GM12878 (cell line): Measurements from ENCODE around the gene PRKCB. TPM values are rescaled to one million over a fixed set of nuclear protein-coding genes. Genes with fewer than 3 reads are reported as not detected.

ENCODE experiments used
- ATAC-seq: fragments of 200-7000 bp; cut with Tn5 transposase; 3 replicates; pipeline ENCODE4 v1.9.1; 2020; ENCODE audit warnings: mild to moderate bottlenecking, moderate library complexity
- BruUV-seq: library from RNA; stranded (reverse); fragments of 400-500 nt; replicated peaks from 2 replicates; lab custom pipeline; 2021; lab: Mats Ljungman, UMichigan
- CTCF ChIA-PET: fragments of 300-600 bp; sonication (Branson Sonifier 250); formaldehyde crosslinking; extraction: SDS; loops from one replicate; lab custom pipeline; 2021; ENCODE audit warnings: inconsistent platforms; lab: Yijun Ruan, JAX
- POLR2A ChIA-PET: fragments of 350-600 bp; formaldehyde crosslinking; extraction: SDS; loops from one replicate; lab custom pipeline; 2021; ENCODE audit warnings: inconsistent platforms; lab: Charles Lee
- RAD21 ChIA-PET: fragments of 300-600 bp; sonication (Branson Sonifier 250); formaldehyde crosslinking; loops from one replicate; lab custom pipeline; 2023; ENCODE audit warnings: antibody characterized with exemption; ENCODE audit not compliant: unreplicated experiment; lab: Charles Lee
- SMC1A ChIA-PET: fragments of 300-600 bp; sonication (Branson Sonifier 250); formaldehyde crosslinking; loops from one replicate; lab custom pipeline; 2023; ENCODE audit not compliant: unreplicated experiment, uncharacterized antibody; lab: Charles Lee
- DNase-seq: peaks from one replicate; pipeline ENCODE4 v3.0.0-alpha.2; 2011; ENCODE audit warnings: low read depth, low spot score
- FAIRE-seq: peaks from 3 replicates; lab custom pipeline; 2011; peaks lifted over from hg19 to GRCh38; lab: Jason Lieb, UNC
- H2AFZ ChIP-seq: 2 replicates; pipeline ENCODE4 v1.6.0; 2011; ENCODE audit warnings: low read depth, low read length, control low read depth; ENCODE audit not compliant: control insufficient read depth
- H3K27ac ChIP-seq: 2 replicates; pipeline ENCODE4 v1.5.1; 2011; ENCODE audit warnings: control low read depth; ENCODE audit not compliant: control insufficient read depth, insufficient read depth
- H3K27me3 ChIP-seq, 2 experiments: replicated peaks in 1 of 2; 2 replicates each; pipeline versions ENCODE4 v1.6.0 to v1.6.1; 2011; ENCODE audit warnings: low read length in 1 of 2; ENCODE audit not compliant: control insufficient read depth in 2 of 2, insufficient read depth in 2 of 2
- H3K36me3 ChIP-seq, 2 experiments: 2 replicates each; pipeline ENCODE4 v1.5.1; 2011; ENCODE audit warnings: low read length in 1 of 2; ENCODE audit not compliant: control insufficient read depth in 2 of 2, insufficient read depth in 2 of 2
- H3K4me1 ChIP-seq: 2 replicates; pipeline ENCODE4 v1.6.1; 2011; ENCODE audit warnings: mild to moderate bottlenecking, low read length, moderate library complexity, mixed read lengths; ENCODE audit not compliant: control insufficient read depth, insufficient read depth
- H3K4me2 ChIP-seq: 2 replicates; pipeline ENCODE4 v1.6.0; 2011; ENCODE audit warnings: control low read depth; ENCODE audit not compliant: control insufficient read depth, insufficient read depth
- H3K4me3 ChIP-seq: fragments of 200-600 bp; sonication (generic); 2 replicates; pipeline ENCODE4 v1.5.1; 2016
- H3K79me2 ChIP-seq: 2 replicates; pipeline ENCODE4 v1.6.0; 2011; ENCODE audit warnings: low read length; ENCODE audit not compliant: control insufficient read depth, insufficient read depth
- H3K9ac ChIP-seq: 2 replicates; pipeline ENCODE4 v1.8.0; 2011; ENCODE audit warnings: low read length, control low read depth, mixed read lengths; ENCODE audit not compliant: control insufficient read depth, insufficient read depth
- H3K9me3 ChIP-seq: replicated peaks from 3 replicates; pipeline ENCODE4 v1.5.1; 2011; ENCODE audit warnings: mild to moderate bottlenecking, low read length; ENCODE audit not compliant: control insufficient read depth, insufficient read depth
- H4K20me1 ChIP-seq: 2 replicates; pipeline ENCODE4 v1.6.0; 2011; ENCODE audit not compliant: control insufficient read depth, insufficient read depth
- CEBPZ ChIP-seq: fragments of 150-350 bp; IDR thresholded peaks from 2 replicates; pipeline ENCODE4 v1.6.1; 2016; ENCODE audit warnings: low read depth, low read length
- CHD2 ChIP-seq: IDR thresholded peaks from 2 replicates; pipeline ENCODE4 v1.6.1; 2011; ENCODE audit warnings: low read depth, low read length, improper control_type of control experiment, borderline replicate concordance
- HDGF ChIP-seq: fragments of 450-650 bp; IDR thresholded peaks from 2 replicates; pipeline ENCODE4 v1.6.1; 2016; ENCODE audit warnings: antibody characterized with exemption
- JUNB ChIP-seq: IDR thresholded peaks from 2 replicates; pipeline ENCODE4 v1.6.1; 2016; ENCODE audit warnings: antibody characterized with exemption, mild to moderate bottlenecking
- JUND ChIP-seq: IDR thresholded peaks from 2 replicates; pipeline ENCODE4 v1.6.1; 2012; ENCODE audit warnings: low read depth, mild to moderate bottlenecking, low read length, improper control_type of control experiment, moderate library complexity
- SMAD1 ChIP-seq: fragments of 450-650 bp; IDR thresholded peaks from 2 replicates; pipeline ENCODE4 v1.6.1; 2018; ENCODE audit warnings: mild to moderate bottlenecking, low read depth; ENCODE audit not compliant: partially characterized antibody
- SRF ChIP-seq, 2 experiments: IDR thresholded peaks; 2 replicates each; pipeline ENCODE4 v1.6.1; 2011; ENCODE audit warnings: low read depth in 2 of 2, low read length in 2 of 2, mild to moderate bottlenecking in 1 of 2, moderate library complexity in 1 of 2
- TBL1XR1 ChIP-seq: IDR thresholded peaks from 2 replicates; pipeline ENCODE4 v1.6.1; 2012; ENCODE audit warnings: low read depth, low read length, improper control_type of control experiment
- ZBTB4 ChIP-seq: fragments of 450-650 bp; formaldehyde crosslinking; IDR thresholded peaks from 2 replicates; pipeline ENCODE4 v1.4.0; 2022; ENCODE audit warnings: mild to moderate bottlenecking, moderate library complexity
- ZNF217 ChIP-seq: fragments of 450-650 bp; IDR thresholded peaks from 2 replicates; pipeline ENCODE4 v1.6.1; 2017; ENCODE audit warnings: antibody characterized with exemption, mild to moderate bottlenecking
- ZNF687 ChIP-seq: fragments of 450-650 bp; IDR thresholded peaks from 2 replicates; pipeline ENCODE4 v1.6.1; 2017; ENCODE audit warnings: mild to moderate bottlenecking, moderate library complexity
- WGBS: methylation state at CpG from one replicate; pipeline ENCODE4 v1.1.6; 2016; ENCODE audit warnings: low lambda C conversion rate; ENCODE audit not compliant: insufficient replicate concordance, insufficient coverage; ENCODE audit errors: missing lambda C conversion rate; 5-methylcytosine and 5-hydroxymethylcytosine counted together
- in situ Hi-C: fragments of 300-500 bp; cut with MboI; formaldehyde crosslinking; loops from 9 replicates; pipeline ENCODE4 v1.14.3; 2018; ENCODE audit warnings: mixed read lengths
- intact Hi-C: fragments of 100-400 bp; cut with micrococcal nuclease; formaldehyde crosslinking; loops from one replicate; pipeline ENCODE4 v1.14.2; 2022; ENCODE audit not compliant: unreplicated experiment
- polyA plus RNA-seq, 11 experiments: library from polyadenylated mRNA; depleted of rRNA in 4 of 11; unstranded in 6 of 11; stranded (reverse) in 5 of 11; fragments of >200 nt; fragmentation: Nextera tagmentation in 4 of 11; fragmentation: Illumina TruSeq in 1 of 11; extraction: Ambion mirVana in 4 of 11; extraction: Trizol in 1 of 11; gene quantifications; 1 replicate in 1 of 11; 2 replicates in 10 of 11; pipeline versions ENCODE4 v1.2.1 to v1.2.3, GENCODE V29; 2011 to 2016; ENCODE audit warnings: inconsistent platforms in 2 of 11, missing spikeins in 2 of 11, low read depth in 1 of 11
- total RNA-seq, 4 experiments: library from RNA; depleted of rRNA in 3 of 4; stranded (reverse); fragments of >200 nt in 3 of 4; fragmentation: Illumina TruSeq in 1 of 4; extraction: Trizol in 1 of 4; gene quantifications; 2 replicates each; pipeline versions ENCODE4 v1.2.1 to v1.2.3, GENCODE V29; 2013 to 2021

PRKCB gene
- total and polyA plus RNA-seq, 10 of the 15 experiments (the other 5 are each of a cell fraction or from before 2014, with no cell fraction given) = 21.4 to 158 (median 97.3) TPM

GRCh38 chr16:23871924-23872323 is 36.1 kb downstream of the PRKCB start:
- H3K9ac ChIP-seq = no peak overlapping the region
- WGBS = 95% methylated on average over 3 of the region's 3 CpGs
- intact Hi-C loops = no loop called here
- BruUV-seq = TSS peak; percentile 7
- no peaks in the 10 kb centered on the region for H3K9me3 ChIP-seq
- H3K36me3 ChIP-seq = peaks cover 10 to 15% of the 10 kb centered on the region in 2 experiments
- FAIRE-seq (no peak), ATAC-seq (no peak), DNase-seq (no peak)
- H3K27ac ChIP-seq = peak overlapping the region; percentile 11; the same call in 1 of the 2 replicates
- H4K20me1 ChIP-seq = no peaks in the 10 kb centered on the region
- in situ Hi-C loops = loop anchor here (25.0 kb wide), 1 partner anchor 1165 kb away; no protein-coding TSS in a partner anchor
- H3K4me2 ChIP-seq = no peak overlapping the region
- RAD21 ChIA-PET = interaction anchor here (1.6 to 2.9 kb wide), 3 partner anchors 8 to 138 kb away, joined by 5 to 8 read pairs (median 8); no protein-coding TSS in a partner anchor
- POLR2A ChIA-PET = interaction anchor here (0.7 kb wide), 1 partner anchor 31 kb away, joined by 3 read pairs; no protein-coding TSS in a partner anchor
- SMC1A ChIA-PET = interaction anchor here (0.6 to 30.6 kb wide), 5 partner anchors 10 to 139 kb away, joined by 3 to 468 read pairs (median 27); no protein-coding TSS in a partner anchor
- H3K27me3 ChIP-seq = no peaks in the 10 kb centered on the region
- no peak overlapping the region for H2AFZ ChIP-seq
- H3K79me2 ChIP-seq = peaks cover 70% of the 10 kb centered on the region
- peaks cover 34% of the 10 kb centered on the region for H3K4me1 ChIP-seq
- CTCF ChIA-PET = interaction anchor here (0.7 to 1.4 kb wide), 3 partner anchors 10 to 68 kb away, joined by 3 to 4 read pairs (median 3); no protein-coding TSS in a partner anchor
- H3K4me3 ChIP-seq = no peak overlapping the region
- no peak for TF ChIP-seq JUNB
- no peak for TF ChIP-seq ZNF217
- TF ChIP-seq HDGF = no peak
- no peak for TF ChIP-seq ZNF687
- TF ChIP-seq JUND = no peak
- no peak for TF ChIP-seq CEBPZ
- no peak for TF ChIP-seq TBL1XR1
- no peak for TF ChIP-seq CHD2
- no peak for TF ChIP-seq ZBTB4 (CRISPR knock-in tag)
- no peak for TF ChIP-seq SMAD1
- TF ChIP-seq SRF (IDR thresholded peaks at IDR 0.05; ENCODE audit: low read depth in 2 of 2, low read length in 2 of 2) = no peak
